NCI-H82 treated with DMSO at 0.1 percent for 48 hours (cell line): ENCODE results near the gene SPEN.

Experiments used
- DNase-seq: peaks from one replicate; lab custom pipeline; 2025; ENCODE audit not compliant: unreplicated experiment; lab: John Stamatoyannopoulos, UW

SPEN gene

GRCh38 chr1:15959424-15959823, 111.9 kb downstream of the SPEN start:
- DNase-seq: no peak

GRCh38 chr1:15959827-15960446, 112.4 kb downstream of the SPEN start:
- DNase-seq: no peak

- DNase-seq: no peak
These were observed 113.3 kb downstream of the SPEN start for GRCh38 chr1:15960808-15961207.

GRCh38 chr1:15961492-15961891, 114.0 kb downstream of the SPEN start:
- DNase-seq: peak; percentile 16

GRCh38 chr1:15962176-15962575, 114.7 kb downstream of the SPEN start:
- no peak for DNase-seq

GRCh38 chr1:15962671-15963362, 115.3 kb downstream of the SPEN start:
- DNase-seq: no peak

GRCh38 chr1:15963363-15963967, 116.0 kb downstream of the SPEN start:
- no peak for DNase-seq

- no peak for DNase-seq
These were observed 116.6 kb downstream of the SPEN start for GRCh38 chr1:15963968-15964648.

GRCh38 chr1:15965228-15965767, 117.8 kb downstream of the SPEN start:
- no peak for DNase-seq

- DNase-seq: no peak
These were observed 118.8 kb downstream of the SPEN start for GRCh38 chr1:15966081-15966955.

GRCh38 chr1:15966956-15967344, 119.4 kb downstream of the SPEN start:
- DNase-seq: no peak

- DNase-seq: no peak
These were observed 120.7 kb downstream of the SPEN start for GRCh38 chr1:15968172-15968571.

GRCh38 chr1:15969321-15969880, 121.9 kb downstream of the SPEN start:
- no peak for DNase-seq

GRCh38 chr1:15970911-15971310, 123.4 kb downstream of the SPEN start:
- DNase-seq: no peak

- DNase-seq: no peak
These were observed 124.9 kb downstream of the SPEN start for GRCh38 chr1:15972409-15972808.

GRCh38 chr1:15973772-15974171, 126.3 kb downstream of the SPEN start:
- no peak for DNase-seq

- no peak for DNase-seq
These were observed 127.3 kb downstream of the SPEN start for GRCh38 chr1:15974855-15975254.

GRCh38 chr1:15975358-15975804, 127.9 kb downstream of the SPEN start:
- DNase-seq: no peak

- DNase-seq: peak; percentile 86
These were observed 128.5 kb downstream of the SPEN start, which contains the start of gene ZBTB17 for GRCh38 chr1:15975805-15976680. ZBTB17 (minus strand) TSS chr1:15976101; CDS start chr1:15948495, 27,606 bp downstream.
